Kidney (tissue), 14 donors: ENCODE results near the gene CGB8. TPM values are rescaled to one million over a fixed set of nuclear protein-coding genes. Genes with fewer than 3 reads are reported as not detected.

Source experiments
- DNase-seq, 5 donors: peaks; one replicate each; pipeline ENCODE4 v3.0.0-alpha.2; 2013 to 2020
- FAIRE-seq: peaks from 2 replicates; lab custom pipeline; 2012; peaks lifted over from hg19 to GRCh38; lab: Jason Lieb, UNC
- H3K27ac ChIP-seq, 2 donors: one replicate each; pipeline ENCODE4 v1.7.0; 2013; ENCODE audit warnings: low read depth in 2 of 2, low read length in 2 of 2, inconsistent platforms in 1 of 2
- H3K27me3 ChIP-seq: one replicate; pipeline ENCODE4 v1.7.1; 2013; ENCODE audit warnings: low read length, inconsistent platforms; ENCODE audit not compliant: control insufficient read depth, insufficient read depth
- H3K36me3 ChIP-seq, 3 donors: one replicate each; pipeline versions ENCODE4 v1.7.0 to v1.7.1; 2013; ENCODE audit warnings: low read length in 3 of 3, control low read depth in 1 of 3, inconsistent platforms in 1 of 3; ENCODE audit not compliant: insufficient read depth in 3 of 3, control insufficient read depth in 2 of 3
- H3K4me1 ChIP-seq, 3 donors: one replicate each; pipeline versions ENCODE4 v1.7.0 to v1.7.1; 2013; ENCODE audit warnings: low read length in 3 of 3, inconsistent platforms in 1 of 3, low read depth in 1 of 3; ENCODE audit not compliant: control insufficient read depth in 2 of 3, insufficient read depth in 2 of 3
- H3K4me3 ChIP-seq, 3 donors: one replicate each; pipeline versions ENCODE4 v1.7.0 to v1.8.1; 2013; ENCODE audit warnings: low read length in 3 of 3, control low read depth in 1 of 3, inconsistent platforms in 1 of 3
- H3K9ac ChIP-seq, 3 donors: one replicate each; pipeline versions ENCODE4 v1.7.0 to v1.7.1; 2013; ENCODE audit warnings: low read length in 3 of 3, control low read depth in 1 of 3, inconsistent platforms in 1 of 3
- H3K9me3 ChIP-seq, 3 donors: one replicate each; pipeline versions ENCODE4 v1.7.0 to v1.7.1; 2013; ENCODE audit warnings: low read length in 3 of 3, control low read depth in 1 of 3, inconsistent platforms in 1 of 3; ENCODE audit not compliant: control insufficient read depth in 2 of 3, insufficient read depth in 1 of 3
- intact Hi-C: fragments of 100-400 bp; cut with DNase I; formaldehyde crosslinking; loops from one replicate; pipeline ENCODE4 v1.11.1; 2022
- polyA plus RNA-seq: library from polyadenylated mRNA; stranded (reverse); fragments of 350-450 nt; fragmentation: Illumina TruSeq; extraction: RNeasy Lipid Tissue Mini Kit (QIAGEN cat#74804); gene quantifications from one replicate; pipeline ENCODE4 v1.2.3, GENCODE V29; 2014; ENCODE audit warnings: low read depth, low replicate concordance; ENCODE audit not compliant: insufficient read depth
- total RNA-seq: library from RNA; stranded (reverse); fragmentation: NEBNext Ultra II Directional; extraction: Animal tissue kit (Norgen Biotek cat#: 25700); gene quantifications from one replicate; pipeline ENCODE4 v1.2.1, GENCODE V29; 2021
- TF ChIP-seq, protein P1 (sequence below): IDR thresholded peaks from 3 replicates; pipeline ENCODE4 v1.5.1; 2012; ENCODE audit warnings: mild to moderate bottlenecking, moderate library complexity, borderline replicate concordance; ENCODE audit not compliant: insufficient read depth; ENCODE audit errors: extremely low read depth
- donor health status: control.
- donor health status: control.
- donor health status: control.
- donor health status: control.
- donor health status: control.
- donor health status: DM: yes; HTN: yes; CAD: no.
- donor health status: Normal renal cell carcinoma (clear cell type).

CGB8 gene
- total and polyA plus RNA-seq, 2 donors from 2014 or later, result not detected

DNA sequence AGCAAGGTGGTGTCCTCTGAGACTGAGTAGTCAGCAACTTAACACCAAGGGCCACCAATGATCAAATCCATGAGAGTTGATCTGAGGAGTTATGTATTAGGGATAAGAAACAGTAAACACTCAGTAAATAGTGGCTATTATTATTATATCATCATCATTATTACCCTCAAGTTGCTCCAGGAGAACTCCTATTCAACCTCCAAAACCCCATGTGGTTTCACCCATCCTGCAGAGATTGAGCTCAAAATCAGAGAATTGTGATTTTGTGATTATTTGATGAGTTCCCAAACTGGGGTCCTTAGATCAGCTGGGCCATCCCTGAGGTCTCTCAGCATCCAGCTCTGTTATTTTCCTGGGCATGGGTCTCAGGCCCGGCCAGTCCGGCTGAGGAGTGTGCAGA, 12.1 kb upstream of the CGB8 start:
- intact Hi-C loops, result no loop called here
- DNase-seq, result no peak
- no peak overlapping the region for H3K27ac ChIP-seq
- H3K9ac ChIP-seq, result no peak overlapping the region
- FAIRE-seq, result no peak
- H3K4me1 ChIP-seq, result peaks cover 0 to 4% (median 0%) of the 10 kb centered on the region in 3 donors
- TF ChIP-seq, protein P1, sequence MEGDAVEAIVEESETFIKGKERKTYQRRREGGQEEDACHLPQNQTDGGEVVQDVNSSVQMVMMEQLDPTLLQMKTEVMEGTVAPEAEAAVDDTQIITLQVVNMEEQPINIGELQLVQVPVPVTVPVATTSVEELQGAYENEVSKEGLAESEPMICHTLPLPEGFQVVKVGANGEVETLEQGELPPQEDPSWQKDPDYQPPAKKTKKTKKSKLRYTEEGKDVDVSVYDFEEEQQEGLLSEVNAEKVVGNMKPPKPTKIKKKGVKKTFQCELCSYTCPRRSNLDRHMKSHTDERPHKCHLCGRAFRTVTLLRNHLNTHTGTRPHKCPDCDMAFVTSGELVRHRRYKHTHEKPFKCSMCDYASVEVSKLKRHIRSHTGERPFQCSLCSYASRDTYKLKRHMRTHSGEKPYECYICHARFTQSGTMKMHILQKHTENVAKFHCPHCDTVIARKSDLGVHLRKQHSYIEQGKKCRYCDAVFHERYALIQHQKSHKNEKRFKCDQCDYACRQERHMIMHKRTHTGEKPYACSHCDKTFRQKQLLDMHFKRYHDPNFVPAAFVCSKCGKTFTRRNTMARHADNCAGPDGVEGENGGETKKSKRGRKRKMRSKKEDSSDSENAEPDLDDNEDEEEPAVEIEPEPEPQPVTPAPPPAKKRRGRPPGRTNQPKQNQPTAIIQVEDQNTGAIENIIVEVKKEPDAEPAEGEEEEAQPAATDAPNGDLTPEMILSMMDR, result no peak
- no peak overlapping the region for H3K4me3 ChIP-seq
- no peaks in the 10 kb centered on the region for H3K36me3 ChIP-seq
- peaks cover 5% of the 10 kb centered on the region for H3K27me3 ChIP-seq
- H3K9me3 ChIP-seq, result no peaks in the 10 kb centered on the region

DNA sequence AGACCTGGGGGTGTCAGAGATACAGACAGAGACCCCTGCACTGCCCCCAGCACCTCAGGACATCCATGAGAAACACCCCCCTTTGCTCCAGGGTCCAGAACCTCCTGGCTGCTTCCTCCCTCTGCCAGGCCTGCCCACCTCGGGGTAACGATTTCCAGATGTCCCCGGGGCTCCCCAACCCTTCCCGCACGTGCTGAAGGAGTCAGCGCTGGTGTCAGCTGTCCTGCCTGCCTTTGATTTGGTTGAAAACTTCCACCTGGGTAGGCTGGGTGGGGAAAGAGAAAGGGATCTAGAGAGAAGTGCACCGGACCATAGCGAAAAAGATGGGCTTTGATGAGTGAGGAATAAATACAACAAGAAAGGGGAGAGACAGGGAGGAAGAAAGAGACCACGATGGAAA, 10.1 kb upstream of the CGB8 start:
- Histone ChIP-seq H3K4me3 (no peak overlapping the region), H3K9ac (no peak overlapping the region), H3K27ac (no peak overlapping the region), H3K27me3 (peaks cover 5% of the 10 kb centered on the region), H3K9me3 (no peaks in the 10 kb centered on the region), H3K4me1 (peaks cover 0 to 4% (median 0%) of the 10 kb centered on the region in 3 donors), H3K36me3 (no peaks in the 10 kb centered on the region)
- intact Hi-C loops, result no loop called here
- FAIRE-seq (no peak), DNase-seq (peak in 2 of 5 donors; percentile 64 to 66)
- TF ChIP-seq, protein P1, result no peak

DNA sequence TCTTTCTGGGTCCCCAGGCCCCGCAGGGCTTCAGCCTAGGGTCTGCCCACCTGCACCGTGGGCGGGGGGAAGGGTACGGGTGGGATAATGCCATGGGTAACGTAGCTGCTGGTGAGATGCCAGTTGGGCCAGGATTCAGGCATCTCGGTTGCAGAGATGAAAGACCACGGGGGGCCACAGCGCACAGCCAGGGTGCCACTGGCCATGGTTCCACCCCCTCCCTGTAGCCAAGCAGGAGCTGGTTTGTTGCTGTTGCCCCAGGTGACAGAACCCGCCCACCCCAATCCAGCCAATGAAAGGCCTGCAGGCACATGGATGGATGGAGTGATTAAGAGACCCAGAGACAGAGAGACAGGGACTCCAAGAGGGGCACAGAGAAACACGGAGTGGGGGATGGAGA, 9.7 kb upstream of the CGB8 start:
- H3K27me3 ChIP-seq, result peaks cover 5% of the 10 kb centered on the region
- intact Hi-C loops, result no loop called here

More for the DNA sequence above, 9.7 kb upstream of the CGB8 start:
- H3K27ac ChIP-seq, result no peak overlapping the region
- H3K9me3 ChIP-seq, result no peaks in the 10 kb centered on the region
- no peak overlapping the region for H3K4me3 ChIP-seq
- DNase-seq (peak in 3 of 5 donors; percentile 53 to 73 (median 63)), FAIRE-seq (no peak)
- no peak overlapping the region for H3K9ac ChIP-seq
- TF ChIP-seq, protein P1, result no peak
- peaks cover 0 to 4% (median 0%) of the 10 kb centered on the region in 3 donors for H3K4me1 ChIP-seq
- no peaks in the 10 kb centered on the region for H3K36me3 ChIP-seq
